Natural killer cell (primary cell): ENCODE results near the gene LIPH. TPM values are rescaled to one million over a fixed set of nuclear protein-coding genes. Genes with fewer than 3 reads are reported as not detected.

ENCODE experiments used
- ATAC-seq, 3 donors: fragments of 150-1000 bp in 2 of 3; fragments of 200-7000 bp in 1 of 3; cut with Tn5 transposase; 1 replicate in 1 of 3; 2 replicates in 2 of 3; pipeline ENCODE4 v1.10.0; 2021; ENCODE audit warnings: mild to moderate bottlenecking in 2 of 3, moderate library complexity in 2 of 3
- DNase-seq, 2 donors: peaks; one replicate each; pipeline versions ENCODE4 v3.0.0 to v3.0.0-alpha.2; 2013 to 2021; ENCODE audit warnings: mixed read lengths in 1 of 2
- H3K27ac ChIP-seq: one replicate; pipeline ENCODE4 v1.5.1; 2013; ENCODE audit warnings: mild to moderate bottlenecking, low read length
- H3K27me3 ChIP-seq: one replicate; pipeline ENCODE4 v1.6.1; 2013; ENCODE audit warnings: low read length; ENCODE audit not compliant: control insufficient read depth, insufficient read depth
- H3K36me3 ChIP-seq: one replicate; pipeline ENCODE4 v1.6.1; 2013; ENCODE audit warnings: low read length; ENCODE audit not compliant: control insufficient read depth, insufficient read depth
- H3K4me1 ChIP-seq: one replicate; pipeline ENCODE4 v1.6.1; 2013; ENCODE audit warnings: low read length; ENCODE audit not compliant: control insufficient read depth, insufficient read depth
- H3K4me3 ChIP-seq: one replicate; pipeline ENCODE4 v1.5.1; 2013; ENCODE audit warnings: low read length
- H3K9me3 ChIP-seq: one replicate; pipeline ENCODE4 v1.6.1; 2013; ENCODE audit warnings: low read length; ENCODE audit not compliant: control insufficient read depth, insufficient read depth
- H3K27ac Mint-ChIP-seq, 2 donors: one replicate each; pipeline ENCODE4 v1.8.0; 2022; ENCODE audit warnings: mild to moderate bottlenecking in 2 of 2, mixed read lengths in 2 of 2, moderate library complexity in 1 of 2
- H3K27me3 Mint-ChIP-seq, 2 donors: one replicate each; pipeline ENCODE4 v1.8.0; 2022; ENCODE audit warnings: low read depth in 2 of 2, mixed read lengths in 2 of 2
- H3K36me3 Mint-ChIP-seq: one replicate; pipeline ENCODE4 v1.8.0; 2022; ENCODE audit warnings: mixed read lengths
- H3K4me1 Mint-ChIP-seq, 2 donors: one replicate each; pipeline ENCODE4 v1.8.0; 2022; ENCODE audit warnings: mixed read lengths in 2 of 2
- H3K4me3 Mint-ChIP-seq: one replicate; pipeline ENCODE4 v1.8.0; 2022; ENCODE audit warnings: mild to moderate bottlenecking, moderate library complexity, mixed read lengths
- H3K9me3 Mint-ChIP-seq, 2 donors: one replicate each; pipeline ENCODE4 v1.8.0; 2022; ENCODE audit warnings: mixed read lengths in 2 of 2
- CTCF ChIP-seq: fragments of 200-600 bp; IDR thresholded peaks from one replicate; pipeline ENCODE4 v1.8.0; 2022; ENCODE audit warnings: antibody characterized with exemption
- WGBS: methylation state at CpG from one replicate; pipeline ENCODE4 v1.1.7; 2013; ENCODE audit warnings: missing lambda C conversion rate; ENCODE audit not compliant: insufficient coverage; 5-methylcytosine and 5-hydroxymethylcytosine counted together
- intact Hi-C: fragments of 100-400 bp; cut with micrococcal nuclease; formaldehyde crosslinking; loops from one replicate; pipeline ENCODE4 v1.14.2; 2022
- total RNA-seq, 4 donors: library from RNA; stranded (reverse); fragments of 120-200 nt in 1 of 4; gene quantifications; one replicate each; pipeline versions ENCODE4 v1.2.3 to v1.2.4, GENCODE V29; 2013 to 2022

Gene LIPH
- total RNA-seq, 3 donors from 2014 or later (not counting 1 experiment from before 2014, with no cell fraction given) = 0.09 to 0.16 TPM; not detected in 1

GRCh38 chr3:185511711-185512110 is 40.7 kb downstream of the LIPH start:
- ATAC-seq (no peak), DNase-seq (no peak)
- H3K4me1 Mint-ChIP-seq = no peaks in the 10 kb centered on the region
- H3K9me3 ChIP-seq = no peaks in the 10 kb centered on the region
- no peak overlapping the region for H3K4me3 Mint-ChIP-seq
- H3K27me3 Mint-ChIP-seq = peaks cover 9 to 30% of the 10 kb centered on the region in 2 donors
- no peaks in the 10 kb centered on the region for H3K36me3 Mint-ChIP-seq
- no peak for TF ChIP-seq CTCF
- 69% methylated on average over 4 of the region's 4 CpGs for WGBS
- H3K4me1 ChIP-seq = no peaks in the 10 kb centered on the region
- intact Hi-C loops = no loop called here
- no peak overlapping the region for H3K4me3 ChIP-seq
- no peaks in the 10 kb centered on the region for H3K9me3 Mint-ChIP-seq
- no peaks in the 10 kb centered on the region for H3K36me3 ChIP-seq
- no peaks in the 10 kb centered on the region for H3K27me3 ChIP-seq
- H3K27ac Mint-ChIP-seq = no peak overlapping the region
- H3K27ac ChIP-seq = no peak overlapping the region

- DNase-seq = no peak
- no peak overlapping the region for H3K4me3 Mint-ChIP-seq
Observed at GRCh38 chr3:185508335-185508991, 43.9 kb downstream of the LIPH start.

GRCh38 chr3:185507883-185508282 is 44.5 kb downstream of the LIPH start:
- Mint-ChIP-seq H3K36me3 (no peaks in the 10 kb centered on the region), H3K27ac (no peak overlapping the region), H3K9me3 (no peaks in the 10 kb centered on the region), H3K4me1 (no peaks in the 10 kb centered on the region), H3K4me3 (no peak overlapping the region), H3K27me3 (peaks cover 11 to 15% of the 10 kb centered on the region in 2 donors)
- H3K9me3 ChIP-seq = no peaks in the 10 kb centered on the region
- intact Hi-C loops = no loop called here
- no peaks in the 10 kb centered on the region for H3K27me3 ChIP-seq
- no peaks in the 10 kb centered on the region for H3K4me1 ChIP-seq
- no peaks in the 10 kb centered on the region for H3K36me3 ChIP-seq
- TF ChIP-seq CTCF = no peak
- ATAC-seq (no peak), DNase-seq (no peak)
- H3K27ac ChIP-seq = no peak overlapping the region
- 85% methylated on average over 4 of the region's 6 CpGs for WGBS
- no peak overlapping the region for H3K4me3 ChIP-seq

More at GRCh38 chr3:185508335-185508991, 43.9 kb downstream of the LIPH start:
- Mint-ChIP-seq H3K27me3 (peaks cover 11 to 19% of the 10 kb centered on the region in 2 donors), H3K4me1 (no peaks in the 10 kb centered on the region), H3K36me3 (no peaks in the 10 kb centered on the region), H3K27ac (no peak overlapping the region), H3K9me3 (no peaks in the 10 kb centered on the region)
- WGBS = 89% methylated on average over 17 of the region's 19 CpGs
- Histone ChIP-seq H3K36me3 (no peaks in the 10 kb centered on the region), H3K9me3 (no peaks in the 10 kb centered on the region), H3K27ac (no peak overlapping the region), H3K4me3 (no peak overlapping the region), H3K27me3 (no peaks in the 10 kb centered on the region), H3K4me1 (no peaks in the 10 kb centered on the region)
- no peak for ATAC-seq
- intact Hi-C loops = no loop called here
- TF ChIP-seq CTCF = no peak

GRCh38 chr3:185504636-185505035 is 47.8 kb downstream of the LIPH start:
- Mint-ChIP-seq H3K27ac (no peak overlapping the region), H3K36me3 (no peaks in the 10 kb centered on the region), H3K9me3 (no peaks in the 10 kb centered on the region), H3K4me1 (no peaks in the 10 kb centered on the region), H3K27me3 (peaks cover 11 to 15% of the 10 kb centered on the region in 2 donors), H3K4me3 (no peak overlapping the region)
- 49% methylated on average over 3 of the region's 3 CpGs for WGBS
- no peak for ATAC-seq
- no peak overlapping the region for H3K27ac ChIP-seq
- H3K9me3 ChIP-seq = no peaks in the 10 kb centered on the region
- no peak for DNase-seq
- H3K4me1 ChIP-seq = no peaks in the 10 kb centered on the region
- TF ChIP-seq CTCF = no peak
- no peaks in the 10 kb centered on the region for H3K27me3 ChIP-seq
- H3K4me3 ChIP-seq = no peak overlapping the region
- H3K36me3 ChIP-seq = no peaks in the 10 kb centered on the region
- intact Hi-C loops = no loop called here
